SH-SY5Y (cell line): ENCODE data around the gene TLE2.
A peak's percentile ranks its signal among the peaks of the same experiment; 100 is the strongest.

ENCODE experiments used
- GATA2 ChIP-seq: IDR thresholded peaks from 2 replicates; pipeline ENCODE4 v1.6.1; 2011; ENCODE audit warnings: mild to moderate bottlenecking, low read depth, low read length
- GATA3 ChIP-seq: IDR thresholded peaks from 2 replicates; pipeline ENCODE4 v1.6.1; 2011; ENCODE audit warnings: low read depth, mild to moderate bottlenecking, low read length, moderate library complexity

Gene TLE2

GRCh38 chr19:3029065-3029923 is at the start of gene TLE2:
Gene TLE2, minus strand, starts transcription at chr19:3029280. Its CDS starts 376 bp downstream, at chr19:3028904.
- TF ChIP-seq GATA3: no peak
- no peak for TF ChIP-seq GATA2

- TF ChIP-seq GATA3: no peak
- TF ChIP-seq GATA2: peak; percentile 55
Observed at GRCh38 chr19:3075605-3076431, 46.7 kb upstream of the TLE2 start.

GRCh38 chr19:3073931-3074595 is 45.0 kb upstream of the TLE2 start:
- TF ChIP-seq GATA3 (no peak), GATA2 (no peak)

- no peak for TF ChIP-seq GATA3
Observed at GRCh38 chr19:3073159-3073563, 44.1 kb upstream of the TLE2 start.

GRCh38 chr19:3071768-3072167 is 42.7 kb upstream of the TLE2 start:
- no peak for TF ChIP-seq GATA3
- TF ChIP-seq GATA2: no peak

- TF ChIP-seq GATA3 (no peak), GATA2 (no peak)
Observed at GRCh38 chr19:3068071-3068470, 39.0 kb upstream of the TLE2 start.

DNA sequence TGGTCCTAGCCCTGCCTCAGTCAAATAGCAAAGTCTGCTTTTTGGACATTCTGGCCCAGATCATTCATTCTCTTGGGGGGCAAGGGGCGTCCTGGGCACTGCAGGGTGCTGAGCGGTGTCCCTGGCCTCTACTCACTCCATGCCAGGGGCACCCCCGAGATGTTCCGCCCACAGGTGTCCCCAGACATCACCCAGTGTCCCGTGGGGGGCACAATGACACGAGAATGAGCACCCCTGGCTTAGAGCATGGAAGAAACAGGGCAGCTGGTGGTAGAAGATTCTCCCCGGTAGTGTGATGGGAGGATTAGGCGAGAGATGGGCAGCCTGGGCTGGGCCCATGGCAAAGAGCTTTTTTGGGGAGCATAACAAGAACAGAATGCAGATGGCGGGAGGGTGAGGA is 38.5 kb upstream of the TLE2 start:
- TF ChIP-seq GATA3: no peak
- no peak for TF ChIP-seq GATA2

- TF ChIP-seq GATA2 (no peak), GATA3 (no peak)
Observed at GRCh38 chr19:3066482-3067049, 37.5 kb upstream of the TLE2 start.

DNA sequence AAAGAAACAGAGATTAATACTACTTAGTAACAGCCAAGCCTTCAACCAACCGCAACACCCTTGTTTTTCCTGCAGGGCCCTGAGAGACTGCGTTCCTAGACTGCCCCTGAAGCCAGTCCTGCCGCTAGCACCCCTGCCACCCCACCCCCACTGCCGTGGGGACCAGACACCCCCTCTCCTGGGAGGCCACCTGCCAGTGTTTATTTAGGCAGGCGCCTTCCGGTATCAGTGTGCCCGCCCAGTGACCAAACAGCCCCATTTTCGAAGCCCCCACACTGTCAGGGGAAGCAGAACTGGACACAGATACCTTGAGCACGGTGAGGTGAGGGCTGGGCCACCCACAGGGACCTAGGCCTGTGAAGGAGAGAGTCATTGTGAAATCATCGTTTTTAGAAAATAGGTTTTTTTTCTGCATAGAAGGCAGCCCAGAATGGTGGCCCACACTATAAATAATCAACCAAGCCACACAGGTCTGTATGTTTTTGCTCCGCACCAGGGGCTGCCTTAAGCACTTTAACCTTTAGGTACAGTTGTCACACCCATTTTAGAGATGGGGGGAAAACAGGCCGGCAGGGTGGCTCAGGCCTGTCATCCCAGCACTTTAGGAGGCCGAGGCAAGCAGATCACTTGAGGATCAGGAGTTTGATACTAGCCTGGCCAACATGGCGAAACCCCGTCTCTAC is 36.7 kb upstream of the TLE2 start:
- TF ChIP-seq GATA3 (no peak), GATA2 (no peak)

- no peak for TF ChIP-seq GATA3
- no peak for TF ChIP-seq GATA2
Observed at GRCh38 chr19:3064011-3064330, 34.9 kb upstream of the TLE2 start.

- no peak for TF ChIP-seq GATA2
- no peak for TF ChIP-seq GATA3
Observed at GRCh38 chr19:3062165-3063105, 33.4 kb upstream of the TLE2 start, which contains the start of gene TLE5. Gene TLE5, minus strand, starts transcription at chr19:3062495. Its CDS starts 295 bp downstream, at chr19:3062200.
